HG03066 (cell line): ENCODE measurements around the gene EOGT.
A peak's percentile ranks its signal among the peaks of the same experiment; 100 is the strongest.

Source experiments
- ATAC-seq: cut with Tn5 transposase; IDR thresholded peaks from one replicate; pipeline ENCODE4 v1.9.1; 2021; ENCODE audit warnings: low read depth; ENCODE audit not compliant: unreplicated experiment

EOGT gene

DNA sequence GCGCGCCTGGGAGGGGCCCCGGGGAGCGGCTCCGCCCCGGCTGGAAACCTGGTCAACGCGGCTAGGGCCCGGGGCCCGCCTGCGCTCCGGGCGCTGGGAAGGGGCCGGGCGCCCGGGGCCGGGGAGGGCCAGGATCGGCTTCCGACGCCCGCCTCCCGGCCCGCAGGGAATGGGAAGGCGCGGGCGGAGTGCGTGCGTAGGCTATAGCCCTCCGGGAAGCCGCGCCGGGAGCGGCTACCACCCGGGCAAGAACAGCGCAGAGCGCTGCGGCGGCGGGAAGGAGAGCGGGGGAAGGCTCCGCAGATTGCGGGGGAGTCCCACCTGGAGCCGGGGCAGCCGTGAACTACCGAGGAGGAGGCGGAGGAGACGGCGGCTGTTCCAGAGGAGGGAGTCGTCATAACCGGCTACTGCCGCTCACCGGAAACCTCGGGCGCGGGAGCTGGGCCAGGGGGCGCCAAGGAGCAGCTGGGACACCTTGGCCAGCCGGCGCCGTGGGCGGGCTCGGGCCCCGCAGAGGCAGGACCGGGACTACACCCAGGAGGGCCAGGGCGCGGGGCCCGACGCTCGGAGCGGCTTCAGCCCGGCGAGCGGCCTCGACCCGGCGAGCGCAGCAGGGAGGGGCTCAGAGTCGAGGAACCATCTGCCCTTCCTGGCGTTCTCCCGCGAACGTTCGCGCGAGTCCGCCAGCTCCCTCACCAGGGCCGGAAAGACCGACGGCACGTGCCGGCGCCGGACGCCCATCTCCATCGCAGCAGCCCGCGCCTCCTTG is at the start of gene EOGT:
Gene EOGT (minus strand): TSS at position 432 of the 769 bp plus-strand sequence. CDS start 3,838 bp downstream, outside the sequence.
- peak; percentile 81 for ATAC-seq

DNA sequence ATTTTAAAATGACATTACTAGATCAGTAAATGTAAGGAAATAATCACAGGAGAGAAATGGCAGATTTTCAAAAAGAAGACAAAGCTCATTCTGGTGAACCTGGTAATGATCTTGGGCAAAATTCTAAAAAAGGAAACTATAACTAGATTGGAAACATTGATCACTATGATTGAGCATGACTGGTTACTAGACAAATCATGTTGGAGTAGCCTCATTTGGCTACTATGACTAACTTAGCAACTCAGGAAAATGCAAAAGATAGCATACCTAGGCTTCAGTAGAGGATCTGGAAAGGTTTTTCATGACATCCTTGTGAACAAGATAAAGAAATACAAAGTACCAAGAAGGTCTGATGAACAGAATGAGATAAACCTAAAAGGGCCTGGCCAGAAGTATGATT is 46.2 kb upstream of the EOGT start:
- ATAC-seq = no peak

DNA sequence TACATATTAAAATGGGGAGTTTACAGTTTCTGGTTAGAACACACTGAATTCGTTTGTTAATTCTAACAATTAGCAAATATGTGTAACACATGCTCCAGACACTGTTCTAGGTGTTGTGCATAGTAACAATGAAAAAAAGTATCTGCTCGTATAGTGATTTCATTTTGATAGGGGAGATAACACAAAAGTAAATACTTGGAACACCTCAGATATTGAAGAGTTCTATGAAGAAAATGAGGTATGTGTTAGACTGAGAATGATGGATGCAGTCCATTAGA is 45.4 kb upstream of the EOGT start:
- ATAC-seq = no peak

DNA sequence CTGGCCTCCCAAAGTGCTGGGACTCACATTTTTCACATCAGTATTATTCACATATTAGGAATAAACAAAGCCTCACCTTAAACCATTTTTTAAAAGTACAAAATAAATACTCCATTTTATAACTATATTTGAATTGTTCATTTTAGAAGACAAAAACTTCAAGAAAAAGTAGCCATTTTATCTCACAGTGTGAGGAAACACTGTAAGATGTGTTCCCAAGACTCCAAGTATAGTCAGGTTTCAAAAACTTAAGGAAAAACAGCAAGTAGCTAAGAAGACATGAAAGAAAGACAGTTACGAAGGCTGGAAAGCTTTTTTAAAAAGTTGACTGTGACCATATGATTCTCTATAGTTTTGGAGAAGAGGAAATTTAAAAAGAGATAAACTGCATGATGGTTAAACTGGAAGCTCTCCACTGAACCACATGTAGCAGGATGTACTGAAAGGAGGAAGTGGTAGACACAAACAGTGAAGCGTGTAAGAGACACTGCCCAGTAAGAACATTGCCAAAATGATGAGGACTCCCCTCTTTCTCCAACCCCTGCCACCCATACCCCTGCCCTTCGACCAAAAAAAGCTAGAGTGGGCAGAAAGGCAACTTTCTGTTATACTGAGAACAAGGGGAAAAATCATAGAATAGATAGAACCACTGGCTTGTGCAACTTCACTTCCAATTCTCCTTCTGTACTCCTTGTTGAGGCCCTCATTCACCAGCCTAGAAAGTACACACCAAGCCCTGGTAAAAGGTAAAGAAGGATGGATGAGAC is 44.9 kb upstream of the EOGT start:
- peak; percentile 96 for ATAC-seq

DNA sequence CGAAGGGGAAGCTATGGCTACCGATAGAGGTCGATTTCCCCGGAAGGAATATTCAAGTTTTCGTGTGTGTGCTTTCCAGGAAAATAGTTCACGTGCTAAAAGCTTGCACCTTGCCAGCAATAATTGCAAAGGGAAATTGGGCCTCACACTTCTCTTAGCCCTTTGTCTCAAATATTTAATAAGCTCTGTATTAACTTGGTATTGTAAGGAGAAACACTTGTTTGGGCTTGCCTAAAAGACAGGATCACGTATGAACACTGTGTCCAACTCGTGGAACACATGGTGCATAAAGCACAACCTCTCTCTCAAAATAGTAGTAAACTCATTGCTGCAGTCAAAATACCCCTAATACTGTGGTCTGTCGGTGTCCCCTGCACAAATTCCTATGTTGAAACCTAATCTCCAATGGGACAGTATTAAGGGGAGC is 39.0 kb upstream of the EOGT start:
- peak; percentile 1 for ATAC-seq

DNA sequence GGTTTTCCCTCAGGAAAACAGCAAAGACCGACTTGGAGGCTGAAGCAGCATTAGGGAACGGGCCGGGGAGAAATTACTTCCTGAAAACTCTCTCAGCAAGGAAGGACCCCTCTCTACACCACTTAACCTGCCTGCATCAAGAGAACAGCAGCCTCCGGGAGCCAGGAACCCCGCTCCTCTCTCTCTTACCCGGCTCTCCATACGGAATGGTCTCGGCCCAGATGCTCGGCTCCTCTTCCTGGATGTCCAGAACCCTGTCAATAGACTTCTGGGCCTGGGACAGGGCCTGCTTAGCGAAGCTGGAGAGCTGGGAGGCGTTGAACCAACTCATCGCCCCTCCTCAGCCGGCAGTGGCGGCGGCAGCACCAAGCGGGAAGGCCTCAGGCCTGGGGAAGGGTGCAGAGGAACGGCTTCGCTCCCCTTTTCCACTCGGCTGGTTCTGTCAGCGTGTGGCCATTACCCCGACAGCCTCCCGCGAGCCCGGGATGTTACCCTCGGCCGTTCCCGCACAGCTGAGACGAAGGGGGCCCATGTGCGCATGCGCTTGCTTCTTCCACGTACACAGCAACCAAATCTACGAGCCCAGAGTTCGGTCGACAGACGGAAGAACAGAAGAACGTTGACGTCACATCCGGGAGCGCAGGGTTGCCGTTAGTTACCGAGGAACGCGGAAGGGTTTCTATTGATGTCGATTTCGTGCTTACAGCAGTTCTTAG is 38.4 kb upstream of the EOGT start, which contains the start of gene TMF1:
Gene TMF1 (minus strand): TSS at position 578 of the 716 bp plus-strand sequence. CDS start 247 bp downstream, at position 331.
- peak; percentile 96 for ATAC-seq

DNA sequence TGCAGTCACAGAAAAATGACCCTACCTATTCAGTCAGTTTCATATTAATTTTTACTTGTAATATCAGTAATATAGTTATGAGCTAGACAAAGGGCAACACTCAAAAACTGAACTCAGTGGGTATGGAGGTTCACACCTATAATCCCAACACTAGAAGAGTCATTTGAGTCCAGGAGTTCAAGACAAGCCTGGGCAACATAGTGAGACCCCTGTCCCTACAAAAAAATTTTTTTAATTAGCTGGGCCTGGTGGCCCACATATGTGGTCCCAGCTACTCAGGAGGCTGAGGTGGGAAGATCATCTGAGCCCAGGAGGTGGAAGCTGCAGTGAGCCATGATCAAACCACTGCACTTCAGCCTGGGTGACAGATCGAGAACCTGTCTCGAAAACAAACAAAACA is 35.5 kb upstream of the EOGT start:
- ATAC-seq = no peak

DNA sequence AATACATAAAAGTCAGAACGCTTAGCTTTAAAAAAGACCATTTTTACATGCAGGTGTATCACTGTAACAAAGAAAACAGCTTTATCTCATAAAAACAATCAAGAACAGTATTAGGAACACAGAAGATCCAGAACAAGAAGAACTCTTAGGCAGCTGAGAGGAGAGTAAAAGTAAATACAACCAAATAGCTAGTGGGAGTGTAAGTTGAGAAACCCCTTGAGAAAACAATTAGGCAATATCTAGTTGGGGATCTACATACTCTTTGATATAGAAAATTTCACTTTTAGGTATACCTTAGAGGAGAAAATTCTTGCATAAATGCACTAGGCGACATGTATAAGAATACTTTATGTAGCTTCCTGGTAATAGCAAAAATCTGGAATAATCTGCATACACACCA is 31.1 kb upstream of the EOGT start:
- no peak for ATAC-seq

DNA sequence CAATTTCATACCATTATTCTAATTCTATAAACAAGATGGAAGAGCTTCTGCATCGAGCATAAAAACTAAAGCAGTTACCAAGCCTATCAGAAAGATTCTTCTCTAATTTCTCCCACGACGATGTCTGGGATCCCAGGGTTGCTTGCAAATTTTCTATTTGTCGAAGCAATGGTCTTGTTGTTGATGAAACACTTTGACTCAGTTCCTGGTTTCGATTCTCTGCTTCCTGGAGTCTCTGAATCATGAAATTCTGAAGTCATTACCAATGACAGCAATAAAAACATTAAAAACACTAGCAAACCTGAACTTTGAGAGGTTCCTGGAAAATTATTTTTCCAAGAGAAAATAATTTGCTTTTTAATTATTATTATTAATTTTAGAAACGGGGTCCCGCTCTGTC is 20.0 kb upstream of the EOGT start:
- ATAC-seq = no peak

DNA sequence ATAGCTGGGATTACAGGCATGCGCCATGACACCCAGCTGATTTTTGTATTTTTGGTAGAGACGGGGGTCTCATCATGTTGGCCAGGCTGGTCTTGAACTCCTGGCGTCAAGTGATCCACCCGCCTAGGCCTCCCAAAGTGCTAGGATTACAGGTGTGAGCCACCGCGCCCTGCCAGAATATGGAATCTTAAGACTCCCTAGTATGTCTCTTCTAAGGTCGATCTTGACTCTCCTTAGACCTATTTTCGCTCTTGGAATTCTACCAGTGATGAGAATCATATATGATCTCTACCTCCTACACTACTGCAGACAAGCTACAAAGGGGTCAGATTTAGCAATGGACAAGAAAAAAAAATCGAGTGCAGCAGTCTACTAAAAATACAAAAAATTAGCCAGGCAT is 19.3 kb upstream of the EOGT start:
- no peak for ATAC-seq

DNA sequence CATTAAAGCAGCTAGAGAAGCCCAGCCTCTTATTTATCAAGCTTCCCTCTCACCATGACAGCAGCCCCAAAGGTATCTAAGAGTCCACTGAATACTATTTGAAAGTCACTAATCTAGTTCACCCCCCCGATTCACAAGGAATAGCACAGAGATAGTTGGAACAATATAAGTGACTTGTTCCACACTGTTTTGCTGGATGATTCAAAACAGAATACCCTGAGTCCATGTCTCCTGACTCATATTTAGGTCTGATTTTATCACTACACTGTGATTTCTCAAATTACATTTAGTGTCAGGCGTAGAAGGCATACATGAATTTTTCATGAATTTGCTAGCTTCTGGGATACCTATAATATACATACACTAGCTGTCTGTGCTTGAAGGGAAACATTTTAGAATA is 18.7 kb upstream of the EOGT start:
- no peak for ATAC-seq

DNA sequence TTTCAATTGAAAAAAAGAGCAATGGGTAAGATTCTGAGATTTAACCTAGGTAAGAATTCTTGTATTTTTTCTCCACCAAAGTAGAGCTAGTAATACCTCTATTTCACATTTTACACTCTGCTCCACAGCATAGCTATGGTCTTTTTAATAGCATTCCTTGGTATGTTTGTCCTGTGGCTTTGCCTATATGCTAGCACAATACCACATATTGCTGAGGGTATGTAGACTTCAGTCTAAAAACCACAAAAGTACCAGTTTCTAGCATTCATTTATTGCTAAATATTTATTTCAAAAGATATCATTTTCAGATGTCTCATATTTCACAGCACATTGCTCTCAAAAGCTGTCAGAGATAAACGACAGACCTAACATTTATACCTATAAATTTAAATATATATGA is 18.2 kb upstream of the EOGT start:
- no peak for ATAC-seq

DNA sequence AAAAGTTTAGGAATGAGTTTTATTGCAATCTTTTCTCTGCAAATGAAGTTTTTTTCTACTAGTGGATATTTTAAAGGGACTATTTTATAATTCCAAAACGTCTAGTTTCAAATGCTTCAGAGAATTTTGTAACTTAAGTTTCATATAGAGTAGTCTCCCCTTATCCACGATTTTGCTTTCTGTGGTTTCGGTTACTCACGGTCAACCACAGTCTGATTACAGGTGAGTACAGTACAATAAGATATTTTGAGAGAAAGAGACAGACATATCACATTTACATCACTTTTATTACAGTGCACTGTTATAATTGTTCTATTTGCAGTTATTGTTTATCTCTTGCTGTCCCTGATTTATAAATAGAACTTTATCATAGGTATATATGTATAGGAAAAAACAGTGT is 7.4 kb upstream of the EOGT start:
- no peak for ATAC-seq

DNA sequence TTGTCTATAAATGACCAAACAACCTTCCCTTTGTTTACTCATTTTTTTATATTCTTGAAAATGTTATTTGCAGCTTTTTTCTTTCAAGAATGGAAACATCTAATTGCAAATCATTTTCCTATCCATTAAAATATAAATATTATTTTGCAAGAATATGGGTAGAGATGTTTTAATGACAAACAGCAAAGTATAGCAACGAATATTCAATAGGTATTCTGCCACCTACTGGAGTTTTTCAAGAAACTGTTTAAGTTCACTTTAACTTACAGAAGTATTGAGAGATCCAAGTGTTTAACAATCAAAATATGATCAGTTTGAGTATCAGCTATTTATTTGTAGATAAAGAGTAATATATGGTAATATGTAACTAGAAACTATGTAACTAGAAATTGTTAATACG is 6.9 kb upstream of the EOGT start:
- no peak for ATAC-seq

DNA sequence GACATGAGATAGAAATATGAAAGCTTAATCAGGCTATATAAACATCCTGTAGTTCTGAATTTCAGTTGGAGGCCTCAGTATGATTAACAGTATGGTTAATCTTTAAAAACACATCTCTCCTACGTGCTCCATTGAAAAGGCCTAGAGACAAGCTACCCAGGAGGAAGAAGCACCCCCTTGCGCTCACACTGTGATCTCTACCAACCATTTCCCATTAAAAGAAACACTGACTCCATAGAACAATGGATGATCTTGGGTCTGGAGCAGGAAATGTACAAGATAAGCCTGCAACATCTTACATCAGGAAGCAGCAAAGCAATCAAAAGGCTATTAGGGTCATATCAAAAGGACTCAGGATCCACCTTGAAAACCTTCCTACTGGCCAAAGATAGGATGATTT is 3.4 kb upstream of the EOGT start:
- ATAC-seq = no peak

DNA sequence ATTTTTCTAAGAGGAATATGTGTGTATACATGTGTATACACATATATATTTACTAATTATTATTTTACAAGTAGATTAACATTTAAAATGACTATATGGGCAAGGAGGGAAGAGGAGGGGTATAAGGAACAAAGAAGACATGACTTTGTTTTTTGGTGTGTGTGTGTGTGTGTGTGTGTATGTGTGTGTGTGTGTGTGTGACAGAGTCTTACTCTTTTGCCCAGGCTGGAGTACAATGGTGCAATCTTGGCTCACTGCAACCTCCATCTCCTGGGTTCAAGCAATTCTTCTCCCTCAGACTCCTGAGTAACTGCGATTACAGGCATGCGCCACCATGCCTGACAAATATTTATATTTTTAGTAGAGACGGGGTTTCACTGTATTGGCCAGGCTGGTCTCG is 2.6 kb upstream of the EOGT start:
- ATAC-seq = no peak

DNA sequence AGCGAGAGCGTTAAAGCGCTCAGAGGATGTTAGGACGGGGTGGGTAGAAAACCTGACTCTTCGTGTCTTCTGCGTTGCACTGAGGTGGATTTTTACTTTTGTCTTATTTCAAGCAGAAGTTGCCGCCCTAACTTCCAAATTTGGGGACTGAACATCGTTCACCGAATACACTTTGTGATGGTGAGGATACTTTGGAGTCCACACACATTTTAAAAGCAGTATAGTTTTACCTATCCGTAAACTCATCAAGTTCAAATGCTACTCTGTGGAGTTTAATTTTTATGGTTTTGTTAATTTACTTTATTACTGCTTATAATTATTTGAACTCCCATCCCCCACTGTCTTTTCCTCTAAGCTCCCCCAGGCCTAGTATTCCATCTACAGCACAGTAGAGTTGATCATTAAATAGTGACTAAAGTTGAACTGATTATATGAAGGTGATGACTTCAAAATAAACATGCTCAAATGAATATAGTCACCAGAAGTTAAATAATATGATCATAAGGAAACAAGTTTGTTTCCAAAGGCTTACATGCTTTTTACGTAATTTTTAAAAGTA is 617 bp upstream of the EOGT start:
- ATAC-seq = no peak

DNA sequence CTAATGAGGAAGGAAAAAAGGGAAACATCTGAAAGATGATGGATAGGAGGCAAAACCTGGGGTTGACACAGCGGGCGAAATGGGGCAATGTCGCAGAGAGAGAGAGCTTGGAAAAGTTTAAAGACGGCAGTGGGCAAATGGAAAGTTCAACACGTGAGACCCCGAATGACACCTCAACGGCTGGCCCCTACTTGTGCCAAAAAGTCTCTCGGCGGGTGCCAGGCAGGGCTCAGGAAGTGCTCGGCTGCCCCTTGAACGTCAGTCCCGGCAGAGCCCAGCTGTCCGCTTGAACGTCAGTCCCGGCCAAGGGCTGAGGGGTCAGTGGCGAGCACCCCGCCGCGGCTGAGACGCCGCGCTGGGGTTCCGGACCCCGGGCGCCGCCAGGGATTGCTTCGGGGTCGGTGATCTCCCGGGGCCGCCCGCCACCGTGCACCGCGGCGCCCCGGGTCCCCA is 658 bp downstream of the EOGT start:
- no peak for ATAC-seq

DNA sequence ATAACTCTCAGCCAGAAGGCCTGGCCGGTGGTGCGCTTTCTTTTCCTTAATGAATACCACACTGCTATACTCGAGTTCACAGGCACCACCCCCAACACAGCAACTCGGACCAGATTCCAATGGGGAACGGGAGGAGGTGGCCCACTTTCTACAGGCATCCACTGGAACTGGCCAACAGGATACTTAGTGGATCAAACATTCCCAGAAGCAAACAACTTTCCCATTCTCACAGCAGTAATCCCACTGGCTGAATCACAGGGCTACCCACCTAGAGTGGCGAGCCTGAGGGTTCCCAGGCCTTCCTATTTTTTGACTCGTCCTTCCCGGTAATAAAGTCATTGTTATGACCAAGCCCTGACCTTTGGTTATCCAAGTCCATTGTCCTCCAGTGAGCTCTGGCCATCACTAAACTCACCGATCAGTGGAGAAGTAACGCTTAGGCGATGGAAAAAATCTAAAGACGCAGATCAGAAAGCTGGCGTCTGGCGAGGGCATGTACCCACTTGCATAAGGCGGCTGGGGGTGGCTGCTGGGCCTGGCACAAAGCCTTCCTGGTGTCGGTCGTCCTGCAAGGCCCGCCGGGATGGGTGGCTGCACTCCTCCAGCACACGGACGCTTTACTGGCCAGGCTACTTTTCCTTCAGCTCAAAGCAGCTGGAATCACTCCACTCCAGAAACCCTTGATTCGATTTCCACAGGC is 1.2 kb downstream of the EOGT start:
- no peak for ATAC-seq

DNA sequence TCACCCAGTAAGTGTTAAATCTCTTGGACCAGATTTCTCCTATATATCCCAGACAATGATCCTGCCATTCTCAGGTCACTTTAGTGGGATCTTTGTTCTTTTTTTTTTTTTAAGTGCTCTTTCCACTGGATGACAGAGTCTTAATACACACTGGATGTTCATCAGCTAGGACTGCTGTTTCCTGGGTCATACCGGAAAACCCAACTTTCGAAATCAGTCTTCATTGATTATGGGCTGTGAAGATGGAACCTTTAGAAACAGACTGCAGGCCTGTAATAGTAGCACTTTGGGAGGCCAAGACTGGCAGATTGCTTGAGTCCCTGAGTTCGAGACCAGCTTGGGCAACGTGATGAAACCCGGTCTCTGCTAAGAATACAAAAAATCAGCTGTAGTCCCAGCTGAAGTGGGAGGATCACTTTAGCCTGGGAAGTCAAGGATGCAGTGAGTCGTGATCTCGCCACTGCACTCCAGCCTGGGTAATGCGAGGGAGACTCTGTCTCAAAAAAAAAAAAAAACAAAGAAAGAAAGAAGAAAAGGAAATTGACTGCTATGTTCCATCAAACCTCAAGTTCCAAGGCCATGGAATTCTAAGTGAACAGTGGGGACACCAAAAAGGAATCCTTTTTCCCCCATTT is 2.3 kb downstream of the EOGT start:
- ATAC-seq = no peak
